Fibroblast of peridontal ligament (primary cell): ENCODE measurements around the gene KCNC3.

Experiments
- DNase-seq: peaks from one replicate; pipeline ENCODE4 v3.0.0-alpha.2; 2010; ENCODE audit errors: extremely low read depth

KCNC3 gene

GRCh38 chr19:50329146-50329925 lies at the start of gene KCNC3:
TSS of gene KCNC3 (minus strand) at chr19:50329377. CDS start at chr19:50329082, 295 bp downstream.
- DNase-seq: peak; percentile 37

- no peak for DNase-seq
These were observed 49.7 kb upstream of the KCNC3 start for GRCh38 chr19:50378863-50379236.

GRCh38 chr19:50378169-50378862 lies 49.1 kb upstream of the KCNC3 start:
- DNase-seq: no peak

GRCh38 chr19:50377517-50377916 lies 48.3 kb upstream of the KCNC3 start:
- DNase-seq: no peak

DNA sequence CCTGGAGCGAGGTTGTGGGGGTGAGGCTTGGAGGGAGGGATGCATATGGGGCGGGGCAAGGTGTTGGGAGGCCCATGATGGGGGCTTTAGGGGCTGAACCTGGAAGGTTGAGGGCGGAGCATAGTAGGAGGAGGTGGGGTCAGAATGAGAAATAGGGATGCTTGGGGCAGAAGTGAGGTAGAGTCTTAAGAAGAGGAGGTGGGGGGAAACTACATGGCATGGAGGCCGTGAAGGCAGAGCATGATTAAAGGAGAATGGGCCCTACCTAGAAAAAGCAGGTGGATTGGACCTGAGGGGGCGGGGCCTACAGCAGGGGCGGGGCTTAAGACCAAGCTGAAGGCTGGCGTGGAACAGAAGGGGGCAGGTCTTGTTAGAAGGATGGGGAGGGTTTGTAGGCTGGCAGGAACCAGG lies 47.9 kb upstream of the KCNC3 start:
- no peak for DNase-seq

DNA sequence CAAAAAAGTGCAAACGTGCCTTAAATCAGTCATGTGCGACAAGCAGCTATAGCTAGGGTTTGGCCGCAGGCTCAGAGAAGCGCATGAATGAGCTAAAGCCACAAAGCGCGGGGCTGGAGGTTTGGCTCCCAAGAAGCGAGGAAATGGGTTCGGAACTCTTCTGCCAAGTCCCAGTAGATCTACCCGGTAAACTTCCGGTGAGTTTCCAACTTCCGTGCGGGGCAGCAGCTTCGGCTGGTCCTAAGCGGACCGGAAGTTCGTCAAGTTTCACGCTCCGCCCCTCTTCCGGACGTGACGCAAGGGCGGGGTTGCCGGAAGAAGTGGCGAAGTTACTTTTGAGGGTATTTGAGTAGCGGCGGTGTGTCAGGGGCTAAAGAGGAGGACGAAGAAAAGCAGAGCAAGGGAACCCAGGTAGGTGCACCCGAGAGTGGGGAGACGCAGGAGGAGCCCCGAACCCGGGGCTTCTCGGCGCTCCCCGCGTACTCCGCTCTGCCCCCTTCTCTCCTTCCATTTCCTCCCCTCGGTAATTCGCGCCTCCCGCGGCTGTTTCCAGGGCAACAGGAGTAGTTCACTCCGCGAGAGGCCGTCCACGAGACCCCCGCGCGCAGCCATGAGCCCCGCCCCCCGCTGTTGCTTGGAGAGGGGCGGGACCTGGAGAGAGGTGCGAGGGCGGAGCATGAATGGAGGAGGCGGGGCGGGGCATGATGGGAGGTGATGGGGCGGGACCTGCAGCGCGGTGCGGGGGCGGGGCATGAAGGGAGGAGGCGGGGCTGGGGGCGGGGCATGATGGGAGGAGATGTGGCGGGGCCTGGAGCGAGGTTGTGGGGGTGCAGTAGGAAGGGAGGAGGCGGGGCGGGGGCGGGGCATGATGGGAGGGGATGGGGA lies 47.2 kb upstream of the KCNC3 start, which contains the start of gene NR1H2:
NR1H2 (plus strand) TSS at position 292 of the 885 bp plus-strand sequence. CDS start 1,149 bp downstream, outside the sequence.
- DNase-seq: peak; percentile 98

GRCh38 chr19:50371914-50372475 lies 42.8 kb upstream of the KCNC3 start:
- DNase-seq: peak; percentile 8

DNA sequence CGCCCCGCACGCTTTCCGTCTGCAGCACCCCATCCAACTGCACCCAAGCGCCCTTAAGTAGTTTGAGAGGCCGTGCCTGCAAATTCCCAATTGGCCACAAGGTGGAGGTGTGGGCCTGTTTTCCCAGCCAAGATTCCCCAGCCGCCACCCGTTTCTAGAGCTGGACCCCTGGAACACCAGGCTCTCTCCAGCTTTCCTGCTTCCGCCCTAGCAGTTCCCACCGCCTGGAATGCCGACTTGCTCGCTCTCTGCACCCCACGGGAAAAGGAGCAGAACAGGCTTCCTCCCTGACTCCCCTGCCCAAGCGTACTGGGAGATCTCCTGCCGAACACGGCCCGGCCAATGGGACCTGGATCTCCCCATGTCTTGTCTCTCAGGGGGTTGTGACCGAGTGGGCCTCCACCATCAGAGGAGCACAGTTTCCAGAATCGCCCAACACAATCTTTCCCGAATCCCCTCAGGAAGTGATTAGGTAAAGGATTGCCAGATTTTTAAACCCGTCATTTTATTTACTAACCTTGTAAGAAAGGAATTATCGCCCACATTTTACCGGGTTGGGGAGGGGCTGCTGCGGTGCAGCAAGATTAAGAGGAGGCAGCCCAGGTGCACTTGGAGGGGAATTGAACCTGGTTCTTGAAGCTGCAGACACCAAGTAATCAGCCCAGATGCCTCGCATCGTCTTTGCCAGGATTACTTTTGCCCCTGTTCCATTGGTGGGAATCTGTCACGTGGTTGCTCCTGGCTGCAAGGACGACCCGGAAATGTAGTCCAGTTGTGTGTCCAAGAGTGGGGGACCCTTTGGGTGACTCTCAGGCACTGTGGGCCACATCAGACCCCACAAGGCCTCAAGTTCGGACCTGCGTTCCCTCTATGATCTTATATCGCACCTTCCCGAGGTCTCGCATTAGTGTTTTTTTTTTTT lies 39.7 kb upstream of the KCNC3 start:
- peak; percentile 90 for DNase-seq

GRCh38 chr19:50365434-50366306 lies 36.5 kb upstream of the KCNC3 start, which contains the start of gene NAPSA:
TSS of gene NAPSA (minus strand) at chr19:50365639. CDS start at chr19:50365621, 18 bp downstream.
- DNase-seq: no peak

DNA sequence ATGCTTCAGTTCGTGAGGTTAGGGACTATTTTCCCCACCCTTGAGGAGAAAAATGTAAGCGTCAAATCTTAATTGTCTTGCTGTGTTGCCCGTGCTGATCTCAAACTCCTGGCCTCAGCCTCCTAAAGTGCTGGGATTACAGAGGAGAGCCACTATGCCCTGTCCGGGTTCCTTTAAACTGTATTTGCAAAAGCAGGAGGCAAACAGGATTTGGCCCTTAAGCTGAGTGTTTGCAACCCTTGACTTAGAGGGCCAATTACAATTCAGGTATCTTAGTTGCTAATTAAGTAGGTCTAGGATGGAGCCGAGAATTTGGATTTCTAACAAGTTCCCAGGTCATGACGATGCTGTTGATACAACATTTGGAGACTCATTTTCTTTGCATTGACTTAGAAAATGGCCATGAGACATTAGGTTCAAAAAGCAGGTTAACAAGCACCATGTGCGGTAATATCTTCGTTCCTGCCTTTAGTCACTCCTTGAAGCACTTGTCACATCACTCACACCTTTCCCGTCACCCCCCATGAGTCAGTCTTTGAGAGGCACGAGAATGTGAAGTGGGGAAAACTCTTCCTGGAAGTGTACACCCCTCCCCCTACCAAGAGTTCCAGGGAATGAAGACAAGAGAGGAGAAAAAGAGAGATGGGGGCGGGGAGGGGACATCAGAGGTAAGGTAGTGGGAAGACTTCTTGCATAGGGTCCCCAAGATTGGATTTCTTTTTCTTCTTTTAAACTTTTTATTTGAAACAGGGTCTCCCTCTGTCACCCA lies 33.7 kb upstream of the KCNC3 start:
- DNase-seq: no peak

- DNase-seq: no peak
These were observed 32.8 kb upstream of the KCNC3 start for GRCh38 chr19:50362030-50362412.

DNA sequence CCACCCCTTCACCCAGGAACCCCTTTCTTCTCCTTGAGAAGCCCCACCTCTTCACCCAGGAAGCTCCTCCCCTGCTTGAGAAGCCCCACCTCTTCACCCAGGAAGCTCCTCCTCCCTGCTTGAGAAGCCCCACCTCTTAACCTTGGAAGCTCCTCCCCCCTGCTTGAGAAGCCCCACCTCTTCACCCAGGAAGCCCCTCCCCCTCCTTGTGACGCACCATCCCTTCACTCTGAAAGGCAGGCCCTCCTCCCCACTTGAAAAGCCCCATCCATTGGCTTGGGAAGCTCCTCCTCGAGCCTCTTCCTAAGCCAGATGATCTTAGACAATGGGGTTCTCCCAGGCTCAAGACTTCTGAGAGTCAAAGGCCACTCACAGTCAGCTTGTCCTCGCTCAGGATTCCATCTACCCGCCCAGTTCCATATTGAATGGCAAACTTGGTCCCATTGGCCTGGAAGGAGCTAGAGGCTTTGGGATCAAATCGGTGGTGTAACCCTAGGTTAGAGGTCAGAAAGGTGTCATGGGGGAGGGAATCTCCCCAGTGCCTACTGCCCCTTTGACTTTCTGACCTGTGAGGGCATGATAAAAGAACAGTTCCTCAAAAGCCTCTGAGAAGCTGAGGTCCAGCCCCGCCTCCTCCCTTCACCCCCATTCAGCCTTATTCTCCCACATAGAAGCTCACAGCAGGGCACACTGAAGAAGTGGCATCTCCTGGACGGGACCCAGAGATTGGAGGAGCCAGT lies 32.3 kb upstream of the KCNC3 start:
- no peak for DNase-seq

- no peak for DNase-seq
These were observed 30.2 kb upstream of the KCNC3 start for GRCh38 chr19:50359328-50359818.

GRCh38 chr19:50358483-50359327 lies 29.5 kb upstream of the KCNC3 start:
- peak; percentile 34 for DNase-seq

- peak; percentile 61 for DNase-seq
These were observed 28.3 kb upstream of the KCNC3 start for GRCh38 chr19:50357178-50358100.

- DNase-seq: no peak
These were observed 27.6 kb upstream of the KCNC3 start for GRCh38 chr19:50356691-50357177.
